ENCODE results near the gene GATA5.

GATA5 gene

DNA sequence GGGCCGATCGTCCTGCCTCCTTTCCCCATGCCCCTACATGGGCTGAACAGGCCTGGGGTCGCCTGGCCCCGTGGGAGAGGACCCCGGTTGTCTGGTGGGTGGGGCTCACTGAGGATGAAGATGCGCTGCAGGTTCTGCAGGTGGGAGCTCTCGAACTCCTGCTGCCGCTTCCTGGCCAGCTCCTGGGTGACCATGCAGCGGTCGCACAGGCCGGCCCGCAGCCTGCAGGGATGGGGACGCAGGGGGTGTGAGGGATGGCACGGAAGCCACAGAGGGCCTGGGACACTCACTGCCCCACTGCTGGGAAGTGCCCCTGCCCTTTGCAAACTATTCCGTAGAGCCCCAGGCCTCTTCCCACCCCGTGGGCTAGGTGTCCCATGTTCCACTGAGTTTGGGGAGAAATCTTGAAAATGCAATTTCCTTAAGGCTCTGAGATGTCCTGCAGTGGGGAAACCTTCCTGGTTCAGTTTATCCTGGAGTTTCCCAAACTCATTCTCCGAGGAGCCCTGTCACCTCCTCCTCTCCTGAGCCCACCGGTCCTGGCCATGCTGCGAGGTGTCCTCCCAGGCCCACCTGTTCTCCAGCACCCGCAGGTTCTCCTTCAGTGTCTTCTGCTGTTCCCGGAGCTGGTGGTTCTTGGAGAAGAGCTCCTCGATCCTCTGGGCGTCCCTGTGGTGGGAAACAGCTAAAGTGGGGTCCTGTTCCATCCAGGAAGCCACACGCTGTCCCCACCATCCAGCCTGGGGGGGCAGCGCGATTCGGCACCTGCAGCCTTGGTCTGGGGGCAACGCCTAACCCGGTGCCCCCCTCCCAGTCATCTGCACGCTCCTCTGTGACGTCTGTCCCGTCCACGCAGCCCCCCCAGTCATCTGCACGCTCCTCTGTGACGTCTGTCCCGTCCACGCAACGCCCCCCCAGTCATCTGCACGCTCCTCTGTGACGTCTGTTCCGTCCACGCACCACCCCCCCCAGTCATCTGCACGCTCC, 58.9 kb downstream of the GATA5 start:
- no peak for DNase-seq (ENCODE audit: low read depth in 2 of 2)

DNA sequence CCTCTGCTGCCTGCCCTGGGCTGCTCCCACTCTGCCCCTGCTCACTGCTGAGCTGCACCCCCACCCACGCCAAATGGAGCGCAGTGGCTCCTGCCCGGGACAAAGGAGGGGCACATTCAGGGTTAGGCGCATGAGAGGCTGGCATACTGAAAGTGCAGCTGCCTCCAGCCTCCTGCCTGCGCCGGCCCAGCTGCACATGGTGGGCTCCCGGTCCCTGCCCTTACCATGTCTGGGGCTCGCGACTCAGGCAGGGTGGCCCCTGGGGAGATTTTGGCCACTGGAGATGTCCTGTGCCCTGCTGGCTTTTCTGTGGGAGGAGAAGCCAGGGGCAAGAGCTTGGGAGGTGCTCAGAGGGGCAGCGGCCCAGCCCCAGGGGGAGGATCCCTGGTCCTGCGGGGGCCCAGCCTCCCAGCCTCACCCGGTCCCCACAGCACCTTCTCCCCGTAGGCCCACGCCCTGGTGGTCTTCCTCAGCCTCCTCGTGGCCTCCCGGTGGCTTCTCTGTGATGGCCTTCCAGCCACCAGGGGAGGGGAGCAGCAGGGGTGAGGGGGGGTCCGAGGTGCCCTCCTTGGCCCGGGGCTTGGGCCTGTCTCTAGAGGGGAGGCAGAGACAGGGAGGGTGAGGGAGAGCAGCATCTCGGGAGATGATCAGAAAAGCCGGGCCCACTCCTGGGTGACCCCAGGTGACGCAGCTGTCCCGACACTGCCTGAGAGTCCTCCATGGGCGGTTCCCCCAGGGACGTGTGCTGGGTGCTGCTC, 60.3 kb downstream of the GATA5 start:
- no peak for DNase-seq (ENCODE audit: low read depth in 2 of 2)

DNA sequence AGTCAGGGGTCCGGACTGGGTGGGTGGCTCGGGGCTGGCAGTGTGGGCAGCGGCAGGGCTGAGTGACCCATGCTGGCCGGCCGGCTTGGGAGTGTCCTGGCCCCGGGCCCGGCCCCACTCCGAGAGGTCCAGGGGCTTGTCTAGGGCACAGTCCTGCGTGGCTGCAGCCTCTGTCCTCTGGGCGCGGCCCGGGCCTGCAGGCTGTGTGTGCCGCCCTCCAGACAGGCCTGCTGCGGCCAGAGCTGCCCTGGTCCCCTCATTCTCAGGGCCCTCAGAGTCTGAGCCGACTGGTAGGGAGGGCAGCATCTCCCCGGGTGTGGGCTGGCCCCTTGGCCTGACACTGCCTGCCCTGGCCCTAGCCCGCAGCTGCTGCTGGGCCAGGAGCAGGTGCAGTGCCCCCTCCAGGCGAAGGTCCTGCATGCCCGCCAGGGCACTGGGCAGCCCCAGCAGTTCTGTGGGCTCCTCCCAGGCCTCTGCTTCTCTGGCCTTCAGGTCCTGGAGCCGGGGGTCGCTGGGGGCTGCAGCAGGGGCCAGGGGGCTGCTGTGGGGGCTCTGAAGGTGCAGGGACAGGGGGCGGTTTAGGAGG, 61.8 kb downstream of the GATA5 start:
- DNase-seq (ENCODE audit: low read depth in 2 of 2): no peak
